Activated CD4-positive, alpha-beta T cell treated with anti-CD3 and anti-CD28 coated beads for 36 hours (primary cell): ENCODE data around the gene ADAMTS1. TPM values are rescaled to one million over a fixed set of nuclear protein-coding genes. Genes with fewer than 3 reads are reported as not detected.
A peak's percentile ranks its signal among the peaks of the same experiment; 100 is the strongest.
"Not testable (repeated sequence)": the region's sequence is repeated elsewhere in the genome, so short reads cannot be mapped to it uniquely, and the experiment has no call there.

Source experiments
- ATAC-seq: fragments of 200-7000 bp; cut with Tn5 transposase; one replicate; pipeline ENCODE4 v1.10.0; 2021; ENCODE audit warnings: mild to moderate bottlenecking, moderate library complexity
- CTCF ChIA-PET: fragments of 350-600 bp; sonication (Branson Sonifier 250); formaldehyde crosslinking; loops from one replicate; lab custom pipeline; 2021; ENCODE audit warnings: antibody characterized with exemption; lab: Charles Lee
- POLR2A ChIA-PET: fragments of 350-600 bp; sonication (Branson Sonifier 250); formaldehyde crosslinking; loops from one replicate; lab custom pipeline; 2021; ENCODE audit warnings: antibody characterized with exemption, inconsistent platforms; lab: Charles Lee
- DNase-seq: peaks from one replicate; pipeline ENCODE4 v3.0.0-alpha.2; 2020
- H3K27ac Mint-ChIP-seq: one replicate; pipeline ENCODE4 v1.8.0; 2021; ENCODE audit warnings: mixed read lengths
- H3K27me3 Mint-ChIP-seq: one replicate; pipeline ENCODE4 v1.8.0; 2021; ENCODE audit warnings: mixed read lengths
- H3K36me3 Mint-ChIP-seq: one replicate; pipeline ENCODE4 v1.8.0; 2021; ENCODE audit warnings: low read depth, mixed read lengths
- H3K4me1 Mint-ChIP-seq: one replicate; pipeline ENCODE4 v1.8.0; 2021; ENCODE audit warnings: mixed read lengths
- H3K4me3 Mint-ChIP-seq: one replicate; pipeline ENCODE4 v1.8.0; 2021; ENCODE audit warnings: mild to moderate bottlenecking, moderate library complexity, mixed read lengths
- H3K9me3 Mint-ChIP-seq: one replicate; pipeline ENCODE4 v1.8.0; 2021; ENCODE audit warnings: low read depth, mixed read lengths
- intact Hi-C, 2 experiments: fragments of 100-400 bp; cut with DNase I in 1 of 2; cut with micrococcal nuclease in 1 of 2; formaldehyde crosslinking; loops; one replicate each; pipeline versions ENCODE4 v1.14.2 to v1.15.1; 2022 to 2024; cut with DNase I, micrococcal nuclease
- total RNA-seq, 2 experiments: library from RNA; stranded (reverse); gene quantifications; one replicate each; pipeline ENCODE4 v1.2.3, GENCODE V29; 2021

ADAMTS1 gene
- not detected for total RNA-seq

GRCh38 chr21:26845066-26845758, at the start of gene ADAMTS1:
Gene ADAMTS1, minus strand, starts transcription at chr21:26845409. Its CDS starts 455 bp downstream, at chr21:26844954.
- H3K4me3 Mint-ChIP-seq, result peak within 1 kb of the TSS; percentile 58
- H3K4me1 Mint-ChIP-seq, result peaks cover 23% of the 10 kb centered on the region
- CTCF ChIA-PET, result interaction anchor here (0.9 to 1.9 kb wide), 2 partner anchors 855 to 858 kb away, joined by 3 to 8 read pairs; no protein-coding TSS in a partner anchor
- POLR2A ChIA-PET, result no interaction called here
- H3K36me3 Mint-ChIP-seq, result no peaks in the 10 kb centered on the region
- ATAC-seq (peak; percentile 49), DNase-seq (peak; percentile 49)
- H3K9me3 Mint-ChIP-seq, result no peaks in the 10 kb centered on the region
- intact Hi-C loops, result loop anchor here (5.0 to 10.0 kb wide), 5 partner anchors 122 to 1670 kb away; partner anchors contain the start of gene ADAMTS5 (in 1 of the 2)
- H3K27me3 Mint-ChIP-seq, result peaks cover 65% of the 10 kb centered on the region
- H3K27ac Mint-ChIP-seq, result no peak within 1 kb of the TSS

- CTCF ChIA-PET, result no interaction called here
- Mint-ChIP-seq H3K9me3 (no peaks in the 10 kb centered on the region), H3K27ac (no peak overlapping the region), H3K4me3 (no peak overlapping the region), H3K4me1 (no peaks in the 10 kb centered on the region), H3K27me3 (no peaks in the 10 kb centered on the region), H3K36me3 (no peaks in the 10 kb centered on the region)
- no peak for ATAC-seq
- POLR2A ChIA-PET, result no interaction called here
- intact Hi-C loops, result no loop called here
- DNase-seq, result no peak
Measured at GRCh38 chr21:26892151-26892550, 46.9 kb upstream of the ADAMTS1 start.

GRCh38 chr21:26888931-26889330, 43.7 kb upstream of the ADAMTS1 start:
- ChIA-PET POLR2A (no interaction called here), CTCF (no interaction called here)
- no peak for DNase-seq
- no peaks in the 10 kb centered on the region for H3K27me3 Mint-ChIP-seq
- no peak for ATAC-seq
- H3K36me3 Mint-ChIP-seq, result no peaks in the 10 kb centered on the region
- no peak overlapping the region for H3K4me3 Mint-ChIP-seq
- H3K9me3 Mint-ChIP-seq, result no peaks in the 10 kb centered on the region
- intact Hi-C loops, result no loop called here
- H3K27ac Mint-ChIP-seq, result no peak overlapping the region
- no peaks in the 10 kb centered on the region for H3K4me1 Mint-ChIP-seq

DNA sequence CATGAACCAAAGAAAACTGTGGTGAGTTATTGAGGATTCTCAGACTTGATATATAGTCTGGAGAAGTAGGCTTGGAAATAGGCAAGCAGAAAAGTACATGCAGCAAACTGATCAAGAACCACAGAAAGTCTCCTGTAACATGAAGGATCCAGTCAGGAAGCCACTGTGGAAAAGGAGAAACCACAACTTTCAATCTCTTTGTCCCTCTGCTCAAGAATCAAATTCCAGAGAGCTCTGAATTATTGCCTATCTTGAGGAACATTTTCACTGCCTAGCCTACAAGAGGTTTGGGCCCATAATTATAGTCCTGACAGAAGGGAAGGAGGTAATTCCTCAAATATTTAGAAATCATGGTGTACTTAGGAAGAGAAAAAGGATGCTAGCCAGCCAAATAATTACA, 43.0 kb upstream of the ADAMTS1 start:
- CTCF ChIA-PET, result no interaction called here
- Mint-ChIP-seq H3K27ac (no peak overlapping the region), H3K9me3 (no peaks in the 10 kb centered on the region), H3K27me3 (no peaks in the 10 kb centered on the region), H3K4me3 (no peak overlapping the region), H3K36me3 (no peaks in the 10 kb centered on the region), H3K4me1 (no peaks in the 10 kb centered on the region)
- intact Hi-C loops, result no loop called here
- POLR2A ChIA-PET, result no interaction called here
- DNase-seq, result no peak
- no peak for ATAC-seq

DNA sequence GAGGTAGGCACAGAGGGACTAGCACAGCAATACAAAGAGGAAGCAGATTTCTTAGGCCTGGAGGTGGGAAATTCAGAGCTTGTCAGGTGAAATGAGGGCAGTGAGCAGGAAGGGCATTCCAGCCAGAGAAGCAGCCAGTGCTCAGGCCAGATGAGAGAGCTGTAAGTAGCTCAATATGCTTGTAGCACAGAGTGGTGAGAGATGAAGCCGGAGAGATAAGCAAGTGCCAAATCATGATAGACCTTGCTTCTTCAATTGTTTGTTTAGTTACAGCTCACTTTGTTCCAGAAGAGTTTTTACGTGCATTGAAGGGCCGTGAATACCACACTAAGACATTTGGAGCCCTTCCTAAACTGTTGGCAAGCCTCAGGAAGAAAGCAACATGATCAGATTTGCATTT, 42.0 kb upstream of the ADAMTS1 start:
- no peaks in the 10 kb centered on the region for H3K4me1 Mint-ChIP-seq
- no peak for ATAC-seq

DNA sequence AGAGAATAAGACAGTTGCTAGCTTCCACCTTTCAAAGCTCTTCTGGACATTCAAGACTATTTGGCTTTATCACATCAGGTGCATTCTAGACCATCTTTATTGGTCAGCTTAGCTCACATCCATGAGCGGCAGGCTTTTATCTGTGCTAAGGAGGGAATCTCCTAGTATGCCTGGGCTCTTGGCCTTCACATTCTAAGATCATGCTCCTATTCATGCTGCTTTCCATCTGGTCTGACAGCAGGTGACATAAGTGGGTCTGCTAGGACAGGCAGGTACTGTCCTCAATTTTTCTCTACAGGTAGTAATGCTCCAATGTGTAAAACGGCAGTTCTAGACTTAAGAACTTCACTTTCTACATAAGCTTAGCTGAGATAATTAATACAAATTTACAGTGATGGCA, 39.2 kb upstream of the ADAMTS1 start:
- intact Hi-C loops, result no loop called here
- Mint-ChIP-seq H3K27me3 (peaks cover 7% of the 10 kb centered on the region), H3K9me3 (no peaks in the 10 kb centered on the region), H3K36me3 (no peaks in the 10 kb centered on the region), H3K4me3 (no peak overlapping the region), H3K27ac (no peak overlapping the region), H3K4me1 (no peaks in the 10 kb centered on the region)
- ATAC-seq (no peak), DNase-seq (no peak)
- POLR2A ChIA-PET, result no interaction called here
- CTCF ChIA-PET, result no interaction called here

More for the DNA sequence above, 42.0 kb upstream of the ADAMTS1 start:
- intact Hi-C loops, result no loop called here
- Mint-ChIP-seq H3K36me3 (no peaks in the 10 kb centered on the region), H3K9me3 (no peaks in the 10 kb centered on the region), H3K4me3 (no peak overlapping the region), H3K27me3 (no peaks in the 10 kb centered on the region), H3K27ac (no peak overlapping the region)
- CTCF ChIA-PET, result no interaction called here
- DNase-seq, result no peak
- POLR2A ChIA-PET, result no interaction called here

- H3K4me3 Mint-ChIP-seq, result no peak overlapping the region
- ATAC-seq, result no peak
- intact Hi-C loops, result no loop called here
- DNase-seq, result no peak
- H3K9me3 Mint-ChIP-seq, result no peaks in the 10 kb centered on the region
- H3K27me3 Mint-ChIP-seq, result peaks cover 9% of the 10 kb centered on the region
- no peak overlapping the region for H3K27ac Mint-ChIP-seq
- no peaks in the 10 kb centered on the region for H3K4me1 Mint-ChIP-seq
- ChIA-PET POLR2A (no interaction called here), CTCF (no interaction called here)
- H3K36me3 Mint-ChIP-seq, result no peaks in the 10 kb centered on the region
Measured at GRCh38 chr21:26883768-26884167, 38.6 kb upstream of the ADAMTS1 start.

GRCh38 chr21:26881504-26882228, 36.5 kb upstream of the ADAMTS1 start:
- Mint-ChIP-seq H3K4me3 (no peak overlapping the region), H3K4me1 (no peaks in the 10 kb centered on the region), H3K27ac (no peak overlapping the region), H3K27me3 (peaks cover 9% of the 10 kb centered on the region), H3K9me3 (no peaks in the 10 kb centered on the region), H3K36me3 (no peaks in the 10 kb centered on the region)
- no peak for DNase-seq
- intact Hi-C loops, result no loop called here
- CTCF ChIA-PET, result interaction anchor here (0.6 kb wide), 1 partner anchor 1856 kb away, joined by 3 read pairs; no protein-coding TSS in a partner anchor
- POLR2A ChIA-PET, result no interaction called here
- ATAC-seq, result no peak

DNA sequence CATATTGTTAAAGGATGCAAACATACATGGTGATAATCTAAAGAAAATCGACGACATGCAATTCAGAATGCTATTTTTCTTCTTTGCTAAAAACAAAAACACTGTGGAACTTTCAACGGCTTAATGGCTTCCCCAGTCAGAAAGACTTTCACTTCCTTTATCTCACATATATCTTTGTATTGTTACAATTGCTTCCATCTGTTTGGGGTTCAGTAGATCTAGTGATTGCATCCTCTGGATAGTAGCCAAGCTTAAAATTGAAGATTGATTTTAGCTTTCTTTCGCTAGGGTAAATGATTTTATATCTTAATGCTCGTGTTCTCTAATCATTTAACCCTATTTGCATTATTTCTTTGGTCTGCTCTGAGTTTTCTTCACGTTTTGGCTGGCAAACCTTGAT, 31.8 kb upstream of the ADAMTS1 start:
- DNase-seq (no peak), ATAC-seq (no peak)
- CTCF ChIA-PET, result no interaction called here
- H3K36me3 Mint-ChIP-seq, result no peaks in the 10 kb centered on the region
- no peak overlapping the region for H3K4me3 Mint-ChIP-seq
- H3K4me1 Mint-ChIP-seq, result no peaks in the 10 kb centered on the region
- no peaks in the 10 kb centered on the region for H3K9me3 Mint-ChIP-seq
- intact Hi-C loops, result no loop called here
- H3K27ac Mint-ChIP-seq, result no peak overlapping the region
- POLR2A ChIA-PET, result no interaction called here
- peaks cover 11% of the 10 kb centered on the region for H3K27me3 Mint-ChIP-seq

DNA sequence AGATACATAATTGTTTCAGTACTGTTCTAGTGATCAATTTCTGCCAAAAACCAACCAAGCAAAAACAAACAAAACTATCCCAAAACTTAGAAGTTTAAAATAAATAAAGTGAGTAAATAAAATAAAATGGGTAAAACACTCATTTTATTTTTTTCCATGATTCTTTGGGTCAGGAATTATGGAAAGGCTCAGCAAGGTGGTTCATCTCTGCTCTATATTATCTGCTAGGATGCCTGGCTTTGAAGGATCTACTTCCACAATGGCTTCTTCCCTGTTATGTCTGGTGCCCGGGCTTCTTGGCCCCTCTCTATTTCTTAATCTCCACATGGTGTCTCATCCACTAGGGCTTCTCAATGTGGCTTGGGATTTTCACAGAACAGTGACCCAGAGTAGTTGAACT, 29.1 kb upstream of the ADAMTS1 start:
- H3K27ac Mint-ChIP-seq, result no peak overlapping the region

GRCh38 chr21:26865857-26866256, 20.6 kb upstream of the ADAMTS1 start:
- Mint-ChIP-seq H3K4me3 (no peak overlapping the region), H3K27me3 (peaks cover 6% of the 10 kb centered on the region), H3K27ac (no peak overlapping the region), H3K9me3 (no peaks in the 10 kb centered on the region), H3K4me1 (no peaks in the 10 kb centered on the region), H3K36me3 (no peaks in the 10 kb centered on the region)
- POLR2A ChIA-PET, result no interaction called here
- DNase-seq (no peak), ATAC-seq (no peak)
- intact Hi-C loops, result no loop called here
- CTCF ChIA-PET, result no interaction called here

More for the DNA sequence above, 29.1 kb upstream of the ADAMTS1 start:
- Mint-ChIP-seq H3K4me1 (no peaks in the 10 kb centered on the region), H3K9me3 (no peaks in the 10 kb centered on the region), H3K27me3 (peaks cover 4% of the 10 kb centered on the region), H3K4me3 (no peak overlapping the region), H3K36me3 (no peaks in the 10 kb centered on the region)
- intact Hi-C loops, result no loop called here
- POLR2A ChIA-PET, result no interaction called here
- DNase-seq (no peak), ATAC-seq (no peak)
- CTCF ChIA-PET, result no interaction called here

GRCh38 chr21:26856871-26857350, 11.7 kb upstream of the ADAMTS1 start:
- H3K4me3 Mint-ChIP-seq, H3K27ac Mint-ChIP-seq, CTCF ChIA-PET, H3K9me3 Mint-ChIP-seq, DNase-seq, H3K4me1 Mint-ChIP-seq, H3K36me3 Mint-ChIP-seq, H3K27me3 Mint-ChIP-seq, POLR2A ChIA-PET, intact Hi-C loops, ATAC-seq: not testable (repeated sequence)
